GM19240 (cell line): ENCODE measurements around the gene C2orf69.

Source experiments
- DNase-seq: peaks from one replicate; pipeline ENCODE4 v3.0.0; 2011; ENCODE audit warnings: low spot score; ENCODE audit not compliant: insufficient read length

C2orf69 gene

DNA sequence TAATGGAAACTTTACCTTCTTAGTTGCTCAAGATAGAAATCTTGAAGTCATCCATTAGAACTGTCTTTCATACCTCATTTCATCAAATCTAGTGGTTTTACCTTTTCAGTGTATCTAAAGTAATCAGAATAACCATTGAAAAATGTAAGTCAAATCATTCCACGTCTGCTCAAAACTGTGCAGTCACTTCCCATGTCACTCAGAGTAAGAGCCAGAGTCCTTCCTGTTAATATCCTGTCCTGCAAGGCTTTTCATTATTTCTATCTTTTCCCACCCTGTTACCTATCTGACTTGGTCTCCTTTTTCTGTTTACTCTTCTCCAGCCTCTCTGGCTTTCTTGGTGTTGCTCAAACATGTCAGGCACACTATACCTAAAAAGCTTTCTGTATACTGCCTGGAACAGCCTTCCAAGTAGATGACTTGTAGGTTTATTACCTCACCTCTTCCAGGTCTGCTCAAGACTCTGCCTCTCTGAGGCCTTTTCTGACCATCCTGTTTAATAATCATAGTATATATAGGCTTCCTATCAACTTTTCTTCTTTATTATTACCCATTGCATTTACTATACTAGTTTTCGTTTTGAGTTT is 3.4 kb downstream of the C2orf69 start:
- no peak for DNase-seq

DNA sequence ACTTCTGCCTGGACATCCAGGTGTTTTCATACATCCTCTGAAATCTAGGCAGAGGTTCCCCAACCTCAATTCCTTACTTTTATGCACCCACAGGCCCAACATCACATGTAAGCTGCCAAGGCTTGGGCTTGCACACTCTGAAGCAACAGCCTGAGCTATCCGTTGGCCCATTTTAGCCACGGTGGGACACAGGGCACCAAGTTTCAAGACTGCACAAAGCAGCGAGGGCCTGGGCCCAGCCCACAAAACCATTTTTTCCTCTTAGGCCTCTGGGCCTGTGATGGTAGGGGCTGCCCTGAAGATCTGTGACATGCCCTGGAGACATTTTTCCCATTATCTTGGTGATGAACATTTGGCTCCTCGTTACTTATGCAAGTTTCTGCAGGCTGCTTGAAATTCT is 5.9 kb downstream of the C2orf69 start:
- DNase-seq, result no peak

DNA sequence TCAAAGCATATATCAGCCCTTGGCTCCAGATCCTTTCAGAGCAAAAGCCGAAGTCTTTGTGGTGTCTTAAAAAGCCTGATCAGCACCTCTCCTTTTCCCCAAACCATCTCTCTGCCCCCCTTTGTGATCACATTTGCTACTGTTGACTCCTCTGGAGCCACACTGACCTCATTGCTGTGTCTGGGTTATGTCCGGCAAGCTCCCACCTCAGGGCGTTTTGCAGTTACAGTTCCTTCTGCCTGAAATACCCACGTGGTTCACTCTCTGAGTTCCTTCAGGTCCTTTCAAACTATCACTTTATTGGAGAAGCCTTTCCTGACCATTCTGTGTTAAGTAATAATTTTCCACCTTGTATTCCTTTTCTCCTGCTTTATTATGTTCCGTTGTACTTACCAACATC is 11.8 kb downstream of the C2orf69 start:
- DNase-seq, result no peak

DNA sequence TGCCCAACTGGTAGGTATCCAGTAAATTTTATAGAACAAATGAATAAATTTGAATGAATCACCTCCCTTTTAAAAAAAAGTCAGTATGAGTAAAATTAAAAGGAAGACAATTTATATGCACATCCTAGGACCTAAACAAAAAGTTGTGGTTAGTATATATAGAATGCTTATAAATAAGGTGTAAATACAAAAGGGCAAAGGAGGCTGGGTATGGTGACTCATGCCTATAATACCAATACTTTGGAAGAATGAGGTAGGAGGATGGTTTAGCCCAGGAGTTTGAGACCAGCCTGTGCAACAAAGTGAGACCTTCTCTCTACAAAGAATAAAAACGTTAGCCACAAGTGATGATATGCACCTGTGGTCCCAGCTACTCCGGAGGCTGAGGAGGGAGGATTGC is 12.8 kb downstream of the C2orf69 start:
- no peak for DNase-seq

DNA sequence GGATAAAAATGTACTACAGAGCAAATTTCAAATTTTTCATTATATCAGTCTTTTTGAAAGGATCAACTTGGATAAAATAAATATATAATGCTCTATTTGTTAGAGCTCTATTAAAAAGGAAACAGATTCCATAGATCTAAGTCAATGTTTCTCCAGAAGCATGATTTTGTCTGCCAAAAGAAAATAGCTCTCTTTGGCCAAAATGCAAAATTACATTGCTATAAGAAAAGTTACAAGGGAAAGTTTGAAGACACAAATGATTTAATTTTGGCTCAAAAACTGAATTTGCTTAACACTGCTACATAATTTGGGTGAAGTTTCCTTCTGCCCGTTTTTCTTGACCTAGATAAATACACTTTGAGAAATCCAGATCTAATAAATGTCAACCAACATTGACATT is 15.7 kb downstream of the C2orf69 start:
- no peak for DNase-seq

DNA sequence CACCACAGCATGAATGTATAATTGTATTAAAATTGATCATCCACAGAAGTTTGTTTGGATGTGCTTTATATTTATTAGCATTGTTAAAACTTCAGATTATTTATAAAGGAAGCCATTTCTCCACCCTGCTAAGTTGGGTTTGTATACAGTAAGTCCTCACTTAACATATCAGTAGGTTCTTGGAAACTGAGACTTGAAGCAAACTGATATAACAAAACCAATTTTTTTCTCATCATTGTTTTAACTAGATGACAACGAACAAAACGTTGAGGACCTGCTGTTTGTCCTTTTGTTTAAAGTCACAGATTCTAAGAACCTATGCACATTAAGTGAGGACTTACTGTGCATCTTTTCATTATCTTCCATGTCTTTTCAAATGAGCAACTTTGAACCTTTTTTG is 17.1 kb downstream of the C2orf69 start:
- no peak for DNase-seq

DNA sequence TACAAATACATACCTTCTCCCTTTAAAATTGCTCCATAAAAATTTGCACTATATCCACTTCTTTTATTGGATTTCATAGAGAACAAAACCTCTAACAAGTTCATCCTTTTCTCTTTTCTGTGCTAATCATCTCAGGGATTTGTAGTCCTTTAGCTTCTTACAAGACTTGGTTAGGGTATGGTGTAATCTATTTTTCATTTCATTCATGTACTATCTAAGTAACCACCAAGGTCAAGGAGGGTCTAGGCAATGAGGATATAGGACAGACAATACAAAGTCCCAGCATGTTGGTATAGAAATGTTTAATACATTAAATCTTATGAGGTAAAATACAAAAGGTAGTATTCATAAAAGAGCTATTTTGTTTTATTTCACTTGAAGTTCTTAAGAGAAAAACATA is 17.5 kb downstream of the C2orf69 start:
- no peak for DNase-seq

DNA sequence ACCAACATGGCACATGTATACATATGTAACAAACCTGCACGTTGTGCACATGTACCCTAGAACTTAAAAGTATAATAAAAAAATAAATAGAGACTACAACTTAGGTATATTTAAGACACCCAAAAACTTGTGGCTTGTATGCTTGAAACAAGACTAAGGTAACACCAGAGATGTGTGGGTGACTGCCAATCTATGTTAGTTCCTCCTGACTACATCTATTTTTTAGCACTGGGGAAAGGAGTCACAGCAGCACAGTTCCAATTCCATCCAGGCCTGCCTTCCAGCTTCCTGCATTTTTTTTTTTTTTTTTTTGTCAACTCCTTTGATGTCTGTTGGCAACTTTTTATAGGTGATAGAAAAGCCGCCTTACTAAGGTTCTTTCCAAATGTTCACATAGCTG is 18.2 kb downstream of the C2orf69 start:
- DNase-seq, result no peak

DNA sequence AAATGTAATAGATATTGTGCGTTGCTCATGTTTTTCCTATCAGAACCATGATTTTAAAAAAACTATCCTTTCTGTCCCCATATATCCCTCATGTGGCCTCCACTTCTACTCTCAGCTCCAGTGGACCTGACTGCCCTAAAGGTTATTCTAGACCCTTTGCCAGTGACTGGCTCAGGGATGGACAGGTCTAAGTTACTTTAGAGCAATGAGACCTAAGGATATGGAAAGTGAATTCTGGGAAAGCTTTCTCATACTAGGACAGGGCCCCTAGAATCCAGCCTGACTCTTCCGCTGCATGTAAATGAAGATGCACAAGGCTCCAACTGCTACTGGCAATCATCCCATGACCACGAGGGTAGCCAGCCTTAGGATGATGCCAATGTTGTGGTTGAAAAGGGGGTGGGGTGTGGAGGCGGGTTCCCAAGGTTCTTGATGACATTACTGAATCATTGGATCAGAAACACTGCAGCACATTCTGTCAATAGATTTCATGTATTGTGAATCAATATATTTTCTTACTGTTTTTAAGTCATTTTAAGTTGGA is 21.3 kb downstream of the C2orf69 start:
- no peak for DNase-seq

DNA sequence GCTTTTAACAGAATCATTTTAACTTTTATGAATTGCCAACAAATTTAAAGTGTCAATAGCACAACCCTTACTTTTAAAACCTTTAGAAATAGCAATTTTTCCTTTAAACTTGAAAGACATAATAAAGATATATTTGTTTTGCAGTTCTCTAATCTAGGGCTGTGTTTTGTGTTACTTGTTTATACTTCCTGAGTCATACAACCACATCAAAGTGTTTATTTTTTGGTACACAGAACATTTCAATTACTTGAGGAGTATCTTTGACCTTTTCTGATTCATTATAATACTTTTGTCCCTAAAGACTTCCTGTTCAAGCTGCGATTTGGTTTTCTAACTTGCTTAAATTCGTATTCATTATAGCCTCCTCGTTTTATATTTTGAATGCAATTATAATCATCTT is 22.4 kb downstream of the C2orf69 start:
- no peak for DNase-seq

DNA sequence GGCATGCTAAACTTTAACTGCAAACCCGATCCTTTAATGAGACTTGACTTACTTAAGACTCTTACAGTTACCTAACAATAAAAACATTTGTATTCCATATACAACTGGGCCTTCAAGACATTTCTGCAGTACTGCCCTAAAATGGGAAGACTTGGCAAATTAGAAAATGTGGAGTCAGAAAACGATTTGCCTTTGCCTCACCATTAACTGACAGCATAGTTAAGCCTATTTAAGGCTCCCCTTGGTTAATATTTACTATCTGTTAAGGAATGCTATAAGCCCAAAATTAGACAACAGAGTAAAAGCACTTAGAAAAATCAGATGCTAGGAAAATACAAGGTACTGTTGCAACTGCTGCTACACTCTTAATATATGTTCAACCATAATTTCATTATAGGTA is 25.5 kb downstream of the C2orf69 start:
- DNase-seq, result no peak

DNA sequence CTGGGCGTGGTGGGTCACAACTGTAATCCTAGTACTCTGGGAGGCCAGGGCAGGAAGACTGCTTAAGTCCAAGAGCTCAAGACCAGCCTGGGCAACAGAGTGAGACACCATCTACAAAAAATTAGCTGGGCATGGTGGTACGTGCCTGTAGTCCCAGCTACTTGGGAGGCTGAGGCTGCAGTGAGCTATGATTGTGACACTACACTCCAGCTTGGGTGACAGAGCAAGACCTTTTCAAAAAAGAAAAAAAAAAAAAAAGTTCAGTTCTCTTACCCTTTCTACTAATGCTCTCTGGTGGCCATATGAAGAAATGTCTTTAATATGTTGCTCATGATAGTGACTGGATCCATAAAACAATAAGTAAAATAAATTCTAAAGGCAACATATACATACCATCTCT is 29.3 kb downstream of the C2orf69 start:
- no peak for DNase-seq

DNA sequence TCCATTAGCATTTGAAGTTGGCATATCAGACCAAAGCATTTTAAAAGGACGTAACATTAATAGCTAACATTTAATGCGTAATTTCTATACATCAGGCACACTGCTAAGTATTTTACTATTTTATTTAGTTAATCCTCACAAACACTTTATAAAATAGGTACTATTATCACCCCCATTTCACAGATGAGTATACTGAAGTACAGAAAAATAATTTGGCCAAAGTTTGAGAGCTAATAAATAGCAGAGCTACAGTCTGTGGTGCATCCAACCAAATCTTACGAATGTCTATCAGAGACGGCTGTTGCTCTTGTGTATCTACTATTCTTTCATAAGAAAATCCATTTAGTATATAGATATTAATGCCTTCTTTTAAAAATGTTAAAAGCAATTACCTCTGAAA is 32.3 kb downstream of the C2orf69 start:
- DNase-seq, result no peak

DNA sequence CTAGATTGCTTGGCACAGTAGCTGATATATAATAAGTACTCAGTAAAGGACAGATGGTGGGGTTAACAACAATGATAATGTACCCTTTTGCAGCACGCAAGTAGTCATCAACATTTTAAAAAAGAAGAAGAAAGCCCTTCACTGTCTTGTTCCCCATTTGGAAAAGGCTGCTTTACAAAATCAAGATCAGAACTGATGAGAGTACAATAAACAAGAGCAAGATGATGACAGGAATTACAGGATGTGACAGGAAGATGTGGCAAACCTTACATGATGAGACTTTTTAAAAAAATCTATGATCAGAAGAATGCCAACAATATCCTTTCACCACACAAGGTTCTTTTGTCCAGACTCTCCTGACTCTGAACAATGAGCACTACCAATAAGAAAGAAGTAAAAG is 35.1 kb downstream of the C2orf69 start:
- DNase-seq, result no peak

DNA sequence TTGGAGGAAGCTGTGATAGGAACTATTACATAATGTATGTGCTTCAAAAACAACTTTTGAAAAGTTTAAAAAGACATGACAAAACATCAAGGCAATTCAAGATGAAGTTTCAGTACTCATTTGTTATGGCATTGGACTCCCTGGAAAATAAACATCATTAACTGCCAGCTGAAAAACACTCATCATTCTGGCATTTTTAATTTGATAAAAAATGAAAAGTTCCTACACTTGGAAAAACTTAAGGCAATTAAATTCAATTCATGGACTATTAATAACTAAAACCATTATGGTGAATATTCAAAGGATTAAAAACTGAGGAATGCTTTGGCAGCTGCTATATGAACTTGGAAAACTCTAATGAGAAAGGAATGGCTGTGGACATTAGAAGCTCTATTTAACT is 35.7 kb downstream of the C2orf69 start:
- DNase-seq, result no peak

DNA sequence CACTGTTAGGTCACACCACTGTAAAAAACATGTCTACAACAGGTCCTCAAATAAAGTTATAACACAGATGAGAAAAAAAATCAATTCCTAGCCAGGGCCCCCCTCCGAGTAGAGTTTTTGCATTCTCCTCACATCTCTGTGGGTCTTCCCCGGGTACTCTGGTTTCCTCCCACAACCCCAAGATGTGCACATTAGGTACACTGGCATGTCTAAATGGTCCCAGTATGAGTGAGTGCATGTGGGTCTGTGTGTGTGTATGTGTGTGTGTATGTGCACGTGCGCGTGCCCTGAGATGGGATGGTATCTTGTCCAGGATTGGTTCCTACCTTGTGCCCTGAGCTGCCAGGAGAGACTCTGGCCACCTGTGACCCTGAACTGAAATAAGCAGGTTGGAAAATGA is 39.3 kb downstream of the C2orf69 start:
- DNase-seq, result no peak

DNA sequence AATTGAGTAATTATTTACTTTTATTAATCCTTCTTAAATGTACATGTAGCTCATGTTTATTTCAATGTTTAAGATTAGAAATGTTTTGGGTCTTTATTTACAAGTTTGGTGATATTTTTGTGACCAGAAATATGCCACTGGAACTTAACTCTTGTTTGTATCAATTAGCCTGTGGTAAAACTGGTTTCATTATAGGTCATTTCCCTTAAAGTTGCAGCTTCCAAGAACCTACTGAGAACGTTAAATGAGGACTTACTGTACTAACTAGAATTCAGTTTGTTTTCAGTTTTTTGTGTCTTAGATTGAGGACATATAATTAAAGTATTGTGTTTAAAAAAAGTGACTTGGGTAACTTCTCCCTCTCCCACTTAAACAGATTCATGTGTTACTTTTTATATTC is 39.9 kb downstream of the C2orf69 start:
- no peak for DNase-seq

DNA sequence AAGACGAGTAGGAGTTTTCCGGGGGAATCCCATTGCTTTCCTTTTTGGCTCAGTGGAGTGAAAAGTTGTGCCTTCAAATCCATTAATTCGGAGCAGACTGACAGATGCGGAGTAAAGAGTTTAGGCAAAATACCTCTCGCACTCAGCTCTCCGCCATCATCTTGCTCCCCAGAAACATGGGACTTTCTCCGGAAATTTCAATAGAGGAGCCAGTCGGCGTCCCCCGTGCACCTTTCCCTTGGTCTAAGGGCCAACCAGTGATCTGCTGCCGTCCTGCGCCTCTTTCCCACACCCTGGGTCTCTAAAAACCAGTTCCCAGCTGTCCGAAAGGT is 43.9 kb downstream of the C2orf69 start:
- peak; percentile 21 for DNase-seq

DNA sequence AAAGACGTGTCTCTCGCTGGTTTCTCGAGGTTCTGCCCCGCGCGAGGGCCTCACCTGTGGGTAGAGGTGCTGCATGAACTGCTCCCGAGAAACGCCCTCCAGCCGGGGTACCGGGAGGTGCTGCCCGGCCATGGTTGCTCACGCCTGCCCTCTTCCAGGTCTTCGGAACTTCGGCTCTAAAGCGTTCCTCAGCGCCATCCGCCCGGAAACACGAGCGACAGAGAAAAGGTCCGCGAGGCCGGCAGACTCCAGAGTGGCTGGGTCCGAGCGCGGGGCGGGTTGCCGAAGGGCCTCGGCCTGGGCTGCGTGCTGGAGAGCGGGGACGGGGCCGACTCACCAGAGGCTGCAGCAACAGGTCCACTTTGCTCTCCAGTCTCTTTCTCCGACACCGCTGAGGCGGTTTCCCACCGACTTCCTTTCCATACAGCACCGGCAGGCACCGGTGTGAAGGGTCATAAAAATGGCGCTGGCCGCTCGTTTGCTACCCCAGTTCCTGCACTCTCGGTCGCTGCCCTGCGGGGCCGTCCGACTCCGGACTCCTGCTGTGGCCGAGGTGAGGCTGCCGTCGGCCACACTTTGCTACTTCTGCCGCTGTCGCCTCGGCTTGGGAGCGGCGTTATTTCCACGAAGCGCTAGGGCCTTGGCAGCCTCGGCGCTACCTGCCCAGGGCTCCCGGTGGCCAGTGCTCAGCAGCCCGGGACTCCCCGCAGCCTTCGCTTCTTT is 44.4 kb downstream of the C2orf69 start, which contains the start of the genes MAIP1 and TYW5:
Gene MAIP1, plus strand, starts transcription at position 244 of the 723 bp plus-strand sequence. Its CDS starts 217 bp downstream, at position 461.
Gene TYW5, minus strand, starts transcription at position 153 of the 723 bp plus-strand sequence. Its CDS starts 21 bp downstream, at position 132.
- DNase-seq, result peak; percentile 53

DNA sequence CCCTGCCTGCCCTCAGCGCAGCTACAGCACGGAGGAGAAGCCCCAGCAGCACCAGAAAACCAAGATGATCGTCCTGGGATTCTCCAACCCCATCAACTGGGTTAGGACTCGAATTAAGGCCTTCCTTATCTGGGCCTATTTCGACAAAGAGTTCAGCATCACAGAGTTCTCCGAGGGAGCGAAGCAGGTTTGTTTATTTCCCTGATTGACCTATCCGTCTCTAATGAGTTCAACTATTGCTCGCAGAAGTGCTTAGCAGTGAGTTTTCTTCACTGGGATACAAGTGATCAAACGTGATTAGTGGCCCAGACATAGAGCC is 44.9 kb downstream of the C2orf69 start:
- no peak for DNase-seq

DNA sequence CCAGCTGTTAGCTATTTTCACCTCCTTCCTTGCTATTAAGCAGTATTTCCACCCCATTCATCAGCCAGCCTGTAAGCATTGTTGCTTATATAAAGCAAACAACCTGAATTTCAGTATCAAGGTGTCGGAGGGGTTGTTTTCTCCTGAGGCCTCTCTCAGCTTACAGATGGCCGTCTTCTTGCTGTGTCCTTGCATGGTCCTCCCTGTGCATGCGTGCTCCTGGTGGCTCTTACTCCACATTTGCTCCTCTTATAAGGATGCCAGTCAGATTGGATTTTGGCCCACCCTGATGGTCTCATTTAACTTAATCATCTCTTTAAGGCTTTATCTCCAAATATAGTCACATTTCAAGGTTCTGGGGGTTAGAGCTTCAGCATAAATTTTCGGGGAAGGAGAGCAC is 46.9 kb downstream of the C2orf69 start:
- no peak for DNase-seq

DNA sequence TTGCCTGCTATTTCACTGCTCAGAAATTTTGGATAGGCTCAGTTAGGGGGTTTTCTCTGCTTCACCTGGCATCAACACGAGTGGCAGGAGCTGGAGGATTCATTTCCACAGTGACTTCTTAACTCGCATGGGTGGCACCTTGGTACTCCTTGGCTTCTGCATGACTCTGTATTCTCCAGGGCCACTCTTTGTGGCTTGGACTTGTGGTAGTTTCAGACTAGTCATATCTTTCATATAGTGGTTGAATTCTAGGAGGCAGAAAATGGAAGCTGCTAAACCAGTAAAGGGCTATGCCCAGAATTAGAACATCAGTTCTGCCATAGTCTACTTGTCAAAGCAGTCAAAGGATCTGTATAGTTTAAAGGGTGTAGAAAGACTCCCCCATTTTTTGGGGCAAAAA is 51.1 kb downstream of the C2orf69 start:
- no peak for DNase-seq

DNA sequence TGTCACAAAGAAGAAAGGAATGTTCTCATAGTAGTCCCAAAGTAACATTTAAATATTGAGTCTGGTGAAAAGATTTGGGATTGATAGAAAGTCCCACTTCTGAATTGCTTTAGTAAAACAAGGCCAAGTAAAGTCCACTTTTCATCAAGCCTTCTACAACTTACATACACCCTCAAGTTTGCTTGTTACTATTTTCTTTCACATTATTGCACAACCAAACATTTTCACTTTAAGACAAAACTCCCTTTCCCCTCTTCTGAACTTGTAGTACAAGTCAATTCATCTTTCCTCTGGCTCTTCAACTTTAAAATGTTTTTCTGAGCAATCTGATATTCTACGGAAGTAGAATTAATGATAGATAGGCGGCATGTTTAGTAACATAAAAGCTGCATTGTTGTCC is 55.3 kb downstream of the C2orf69 start:
- DNase-seq, result no peak
